ENCODE measurements around the gene FAF1.

Gene FAF1

GRCh38 chr1:50930965-50931737 is 28.9 kb downstream of the FAF1 start:
- Histone ChIP-seq H4K20me1 (ENCODE audit: low read depth, low read length) (peaks cover 8% of the 10 kb centered on the region; the same call in 1 of the 2 replicates), H3F3A (ENCODE audit: insufficient read depth) (peaks cover 6% of the 10 kb centered on the region; the same call in 1 of the 2 replicates), H2AFZ (ENCODE audit: low read depth, low read length, severe bottlenecking) (no peak overlapping the region), H3K9ac (ENCODE audit: low read length) (no peak overlapping the region), H3K27ac (ENCODE audit: low read depth, low read length) (no peak overlapping the region), H3K9me3 (ENCODE audit: insufficient read depth, low read length) (no peaks in the 10 kb centered on the region), H3K79me2 (ENCODE audit: insufficient read depth, low read length) (peaks cover 92% of the 10 kb centered on the region), H3K9me2 (replicated peaks; ENCODE audit: insufficient read depth, low read length) (no peaks in the 10 kb centered on the region), H3K4me3 (ENCODE audit: insufficient read depth, low read length, poor library complexity, severe bottlenecking) (no peak overlapping the region), H3K27me3 (ENCODE audit: low read length) (no peaks in the 10 kb centered on the region), H3K36me3 (ENCODE audit: low read length) (peaks cover 4% of the 10 kb centered on the region; the same call in 1 of the 2 replicates), H3K4me2 (ENCODE audit: low read depth, low read length, poor library complexity, severe bottlenecking) (no peak overlapping the region)
- TF ChIP-seq CTCF (IDR thresholded peaks at IDR 0.05; ENCODE audit: insufficient read depth, low read length, poor library complexity, severe bottlenecking) = no peak
- no peak for TF ChIP-seq EZH2phosphoT487 (conservative IDR thresholded peaks at IDR 0.05; ENCODE audit: low read length)

GRCh38 chr1:50930193-50930592 is 29.9 kb downstream of the FAF1 start:
- no peak overlapping the region for H3K4me3 ChIP-seq (ENCODE audit: insufficient read depth, low read length, poor library complexity, severe bottlenecking)
- H4K20me1 ChIP-seq (ENCODE audit: low read depth, low read length) = peaks cover 8% of the 10 kb centered on the region; the same call in 1 of the 2 replicates
- no peak overlapping the region for H3K9ac ChIP-seq (ENCODE audit: low read length)
- peaks cover 6% of the 10 kb centered on the region; the same call in 1 of the 2 replicates for H3F3A ChIP-seq (ENCODE audit: insufficient read depth)
- H3K9me2 ChIP-seq (replicated peaks; ENCODE audit: insufficient read depth, low read length) = no peaks in the 10 kb centered on the region
- H2AFZ ChIP-seq (ENCODE audit: low read depth, low read length, severe bottlenecking) = no peak overlapping the region
- H3K79me2 ChIP-seq (ENCODE audit: insufficient read depth, low read length) = peaks cover 92% of the 10 kb centered on the region
- H3K27ac ChIP-seq (ENCODE audit: low read depth, low read length) = no peak overlapping the region
- H3K4me2 ChIP-seq (ENCODE audit: low read depth, low read length, poor library complexity, severe bottlenecking) = no peak overlapping the region
- H3K9me3 ChIP-seq (ENCODE audit: insufficient read depth, low read length) = no peaks in the 10 kb centered on the region
- TF ChIP-seq CTCF (IDR thresholded peaks at IDR 0.05; ENCODE audit: insufficient read depth, low read length, poor library complexity, severe bottlenecking) (no peak), EZH2phosphoT487 (conservative IDR thresholded peaks at IDR 0.05; ENCODE audit: low read length) (no peak)
- peaks cover 4% of the 10 kb centered on the region; the same call in 1 of the 2 replicates for H3K36me3 ChIP-seq (ENCODE audit: low read length)
- no peaks in the 10 kb centered on the region for H3K27me3 ChIP-seq (ENCODE audit: low read length)

GRCh38 chr1:50929376-50929958 is 30.6 kb downstream of the FAF1 start:
- Histone ChIP-seq H3K27ac (ENCODE audit: low read depth, low read length) (no peak overlapping the region), H3K4me2 (ENCODE audit: low read depth, low read length, poor library complexity, severe bottlenecking) (no peak overlapping the region)
- TF ChIP-seq CTCF (IDR thresholded peaks at IDR 0.05; ENCODE audit: insufficient read depth, low read length, poor library complexity, severe bottlenecking) = no peak
- no peak for TF ChIP-seq EZH2phosphoT487 (conservative IDR thresholded peaks at IDR 0.05; ENCODE audit: low read length)

More at GRCh38 chr1:50929376-50929958, 30.6 kb downstream of the FAF1 start:
- Histone ChIP-seq H3K79me2 (ENCODE audit: insufficient read depth, low read length) (peaks cover 92% of the 10 kb centered on the region), H3F3A (ENCODE audit: insufficient read depth) (peaks cover 6% of the 10 kb centered on the region; the same call in 1 of the 2 replicates), H3K36me3 (ENCODE audit: low read length) (peaks cover 4% of the 10 kb centered on the region; the same call in 1 of the 2 replicates), H3K4me3 (ENCODE audit: insufficient read depth, low read length, poor library complexity, severe bottlenecking) (no peak overlapping the region), H3K9me2 (replicated peaks; ENCODE audit: insufficient read depth, low read length) (no peaks in the 10 kb centered on the region), H3K9ac (ENCODE audit: low read length) (no peak overlapping the region), H3K9me3 (ENCODE audit: insufficient read depth, low read length) (no peaks in the 10 kb centered on the region), H2AFZ (ENCODE audit: low read depth, low read length, severe bottlenecking) (no peak overlapping the region), H4K20me1 (ENCODE audit: low read depth, low read length) (peaks cover 8% of the 10 kb centered on the region; the same call in 1 of the 2 replicates), H3K27me3 (ENCODE audit: low read length) (no peaks in the 10 kb centered on the region)
